G401 (cell line): ENCODE measurements around the gene ZDHHC18. TPM values are rescaled to one million over a fixed set of nuclear protein-coding genes. Genes with fewer than 3 reads are reported as not detected.
"Not testable (repeated sequence)": the region's sequence is repeated elsewhere in the genome, so short reads cannot be mapped to it uniquely, and the experiment has no call there.

Experiments used
- DNase-seq: peaks from one replicate; pipeline ENCODE4 v3.0.0-alpha.2; 2015; ENCODE audit warnings: low spot score
- in situ Hi-C: cut with HindIII; loops from 2 replicates; pipeline ENCODE4 v1.10.0; 2016; ENCODE audit warnings: low sequenced_read_pairs, mixed read lengths
- total RNA-seq: library from RNA; depleted of rRNA; stranded (reverse); fragments of >200 nt; shearing (Covaris generic); gene quantifications from 2 replicates; pipeline ENCODE4 v1.2.3, GENCODE V29; 2014

ZDHHC18 gene
- total RNA-seq, 1 experiment from 2014 or later, result 43.5 TPM

DNA sequence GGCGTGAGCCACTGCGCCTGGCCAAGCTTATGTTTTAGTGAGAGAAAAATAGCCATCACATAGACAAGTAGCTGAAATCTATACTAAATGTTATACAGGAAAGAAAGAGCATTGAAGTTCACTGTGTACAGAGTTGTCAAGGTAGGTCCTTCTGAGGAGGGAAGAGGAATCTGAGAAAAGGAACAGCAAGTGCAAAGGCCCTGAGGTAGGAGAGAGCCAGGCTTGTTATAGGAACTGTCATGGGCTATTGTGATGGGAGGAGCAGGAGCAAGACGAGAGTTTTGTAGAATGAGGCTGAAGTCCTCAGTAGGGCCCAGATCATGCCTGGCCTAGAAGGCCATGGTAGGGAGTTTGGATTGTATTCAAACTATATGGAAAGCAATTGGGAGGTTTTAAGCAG, 4.6 kb downstream of the ZDHHC18 start:
- in situ Hi-C loops, result no loop called here
- DNase-seq, result no peak

DNA sequence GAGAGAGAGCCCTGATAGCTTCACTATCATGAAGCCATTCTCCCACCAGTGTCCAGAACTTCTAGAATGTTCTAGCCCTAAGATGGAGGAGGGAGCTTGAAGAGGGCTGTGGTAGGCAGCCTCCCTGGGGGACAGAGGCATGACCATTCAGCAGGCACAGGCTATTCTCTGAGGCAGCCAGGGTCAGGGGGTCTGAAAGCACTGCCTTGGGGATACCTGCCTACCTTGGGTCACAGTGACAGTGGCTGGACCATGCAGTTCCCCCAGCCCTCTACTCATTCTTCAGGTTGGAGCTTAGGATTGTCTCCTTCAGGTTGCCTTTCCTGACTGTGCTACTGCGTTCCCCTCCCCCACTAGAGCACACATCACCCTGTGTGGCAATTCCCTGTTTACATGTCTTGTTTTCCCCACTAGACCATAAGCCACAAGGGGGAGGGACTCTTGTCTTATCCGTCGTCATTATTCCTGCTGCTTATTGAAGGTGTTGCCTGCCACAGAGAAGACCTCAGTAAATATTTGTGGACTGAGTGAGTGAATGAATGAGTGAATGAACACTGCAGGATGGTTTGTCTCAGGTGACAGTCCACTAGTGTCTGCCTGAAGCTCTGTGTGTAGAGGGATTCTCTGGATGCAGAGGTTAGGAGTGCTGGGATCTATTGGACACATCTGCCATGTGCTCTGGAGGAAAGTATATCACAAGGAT, 5.2 kb downstream of the ZDHHC18 start:
- DNase-seq, result no peak
- in situ Hi-C loops, result no loop called here

DNA sequence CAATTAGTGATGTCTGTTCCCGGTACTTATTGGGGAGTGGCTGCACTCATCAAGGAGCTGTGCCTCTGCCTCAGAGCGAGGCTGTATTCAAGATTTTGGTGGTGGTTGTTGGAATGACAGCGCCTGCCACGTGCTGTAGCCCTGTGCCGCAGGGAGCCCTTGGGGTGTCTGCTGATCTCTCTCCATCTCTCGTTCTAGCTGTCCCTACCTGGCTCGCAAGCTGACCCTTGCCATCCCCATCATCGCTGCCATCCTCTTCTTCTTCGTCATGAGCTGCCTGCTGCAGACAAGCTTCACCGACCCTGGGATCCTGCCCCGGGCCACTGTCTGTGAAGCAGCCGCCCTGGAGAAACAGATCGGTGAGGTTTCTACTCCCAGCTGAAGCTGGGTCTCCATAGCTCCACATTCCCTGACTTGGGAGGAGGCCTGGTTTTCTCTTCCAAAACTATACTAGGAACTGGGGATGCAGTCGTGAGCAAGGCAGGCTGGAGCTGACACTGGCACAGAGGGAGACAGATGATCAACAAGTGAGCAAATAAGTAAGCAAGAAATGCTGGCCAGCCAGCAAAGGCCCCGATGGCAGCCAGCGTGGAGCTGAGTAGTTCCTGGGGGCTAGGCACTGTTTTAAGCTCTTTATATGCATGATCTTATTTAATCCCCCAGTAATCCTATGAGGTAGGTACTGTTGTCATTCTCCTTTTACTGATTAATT, 5.9 kb downstream of the ZDHHC18 start:
- no peak for DNase-seq
- in situ Hi-C loops, result no loop called here

DNA sequence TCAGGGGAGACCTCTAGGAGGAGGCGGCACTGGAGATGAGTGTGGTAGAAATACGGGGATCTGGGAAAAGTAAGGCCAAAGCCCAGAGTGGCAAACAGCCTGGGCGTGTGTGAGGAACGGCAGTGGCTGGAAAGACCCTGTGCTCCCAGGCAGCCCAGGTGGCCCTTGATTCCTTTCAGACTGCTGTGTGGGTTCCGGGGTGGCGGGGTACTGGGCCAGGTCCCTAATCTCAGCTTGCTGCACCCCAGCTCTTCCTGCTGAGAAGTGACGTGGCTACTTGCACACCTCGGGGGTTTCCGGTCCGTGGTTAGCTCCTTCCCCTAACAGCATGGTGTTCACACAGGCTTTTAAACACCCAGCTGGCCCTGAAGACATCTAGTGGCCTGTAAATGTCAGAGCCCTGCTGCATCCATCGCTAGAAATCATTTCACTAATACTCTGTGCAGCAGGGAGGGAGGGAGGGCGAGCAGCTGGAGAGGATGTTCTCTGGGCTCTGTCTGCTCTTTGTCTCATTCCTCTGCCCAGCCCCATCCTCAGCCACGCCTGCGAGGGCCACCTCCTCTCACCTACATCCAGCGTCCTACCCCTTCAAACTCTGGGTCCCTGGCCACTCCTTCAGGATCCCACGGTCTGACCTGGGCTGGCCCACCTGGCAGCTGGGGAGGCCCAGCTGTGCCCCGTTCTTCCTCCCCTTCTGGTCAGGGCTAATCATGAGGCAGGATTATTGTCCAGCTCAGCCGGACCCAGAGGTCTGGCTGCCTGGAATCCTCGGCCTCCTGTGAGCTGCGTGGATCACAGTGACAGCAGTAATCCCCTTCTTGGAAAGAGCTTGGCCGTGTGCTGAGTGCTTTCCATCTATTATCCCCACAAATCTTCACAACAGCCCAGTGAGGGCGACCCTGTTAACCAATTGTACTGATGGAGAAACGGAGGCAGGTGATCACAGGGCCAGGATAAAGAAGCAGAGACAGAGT, 7.2 kb downstream of the ZDHHC18 start:
- in situ Hi-C loops, result no loop called here
- DNase-seq, result no peak

DNA sequence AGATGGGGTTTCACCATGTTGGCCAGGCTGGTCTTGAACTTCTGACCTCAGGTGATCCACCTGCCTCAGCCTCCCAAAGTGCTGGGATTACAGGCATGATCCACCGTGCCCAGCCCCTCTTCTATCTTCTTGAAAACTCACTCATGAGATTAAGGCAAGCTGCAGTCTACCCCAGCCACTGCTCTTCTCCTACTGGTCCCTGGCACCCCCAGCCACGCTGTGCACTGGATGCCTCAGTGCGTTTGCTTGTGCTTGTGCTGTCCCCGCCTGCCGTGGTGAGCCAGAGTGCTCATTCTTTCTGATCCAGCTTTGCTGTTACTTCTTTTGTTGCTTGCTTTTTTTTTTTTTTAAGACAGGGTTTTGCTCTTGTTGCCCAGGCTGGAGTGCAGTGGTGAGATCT, 11.2 kb downstream of the ZDHHC18 start:
- in situ Hi-C loops, DNase-seq: not testable (repeated sequence)

DNA sequence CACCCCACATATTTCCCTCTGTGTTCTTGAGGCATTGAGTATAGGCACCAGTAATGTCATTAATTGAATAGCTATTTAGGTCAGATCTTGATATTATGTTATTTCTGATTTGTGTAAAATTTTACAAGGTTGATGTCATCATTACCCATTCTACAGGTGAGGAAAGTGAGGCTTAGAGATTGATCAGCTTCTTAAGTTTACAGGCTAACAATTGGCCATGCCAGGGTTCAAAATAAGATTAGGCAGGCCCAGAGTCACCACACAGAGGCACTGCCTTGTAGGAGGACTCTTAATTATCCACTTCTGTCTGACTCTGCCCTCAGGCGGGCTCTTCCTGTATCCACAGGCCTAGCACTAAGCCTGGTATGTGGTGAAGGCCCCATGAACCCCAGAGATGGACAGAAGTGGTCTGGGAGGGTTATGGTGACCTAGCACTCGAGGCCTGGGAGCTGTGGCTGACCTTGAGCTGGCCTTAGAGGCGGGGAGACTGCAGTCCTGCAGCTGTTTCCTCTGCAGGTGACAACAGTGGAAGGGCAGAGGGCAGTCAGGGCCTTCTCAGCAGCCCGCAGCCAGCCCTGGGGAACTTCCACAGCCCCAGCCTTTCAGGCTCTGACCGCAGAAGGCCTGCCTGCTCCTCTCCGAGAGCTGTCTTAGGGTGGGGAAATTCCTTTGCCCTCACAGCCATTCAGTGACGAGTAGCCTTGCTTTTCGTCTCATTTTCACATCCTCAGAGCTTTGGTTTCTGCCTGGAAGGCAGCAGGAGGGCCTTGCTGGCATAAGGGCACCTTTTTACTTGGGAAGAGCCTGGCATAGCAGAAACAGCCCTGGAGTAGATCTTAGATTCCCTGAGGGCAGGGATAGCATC, 12.2 kb downstream of the ZDHHC18 start:
- in situ Hi-C loops, result no loop called here
- DNase-seq, result no peak

DNA sequence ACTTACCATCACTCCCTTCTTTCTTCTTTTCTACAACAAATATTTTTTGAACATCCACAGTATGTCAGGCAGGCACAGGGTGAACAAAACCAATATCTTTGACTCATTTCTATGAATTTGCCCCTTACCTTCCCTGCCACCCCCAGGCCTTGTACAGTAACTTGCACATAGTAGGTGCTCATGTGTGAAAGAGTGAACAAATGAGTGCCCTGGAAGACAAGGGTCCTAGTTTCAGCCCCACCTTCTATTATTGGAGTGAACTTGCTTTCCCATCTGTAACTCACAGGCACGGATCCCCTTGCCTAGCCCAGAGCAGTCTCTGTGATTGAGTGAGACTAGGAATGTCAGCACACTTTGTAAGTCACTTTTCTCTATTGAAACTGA, 12.8 kb downstream of the ZDHHC18 start:
- in situ Hi-C loops, result no loop called here
- DNase-seq, result no peak

DNA sequence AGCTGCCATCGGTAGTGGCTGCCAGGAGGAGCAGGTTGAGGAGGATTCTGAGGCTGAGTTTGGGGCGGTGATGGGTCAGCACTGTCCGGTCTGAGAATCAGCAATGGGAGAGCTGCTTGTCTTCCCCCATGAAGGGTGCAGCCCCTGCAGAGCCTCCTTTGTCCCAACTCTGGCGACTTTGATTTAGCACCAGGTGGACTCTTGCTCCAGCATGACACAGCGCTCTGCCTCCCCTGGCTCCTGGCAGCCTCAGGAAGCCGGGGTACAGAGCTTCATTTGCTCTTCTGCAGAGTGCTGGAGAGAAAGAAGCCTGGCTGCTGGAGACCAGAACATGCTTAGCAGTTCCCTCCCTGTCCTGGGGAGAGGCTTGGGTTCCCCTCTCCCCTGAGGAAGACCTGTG, 13.3 kb downstream of the ZDHHC18 start:
- no peak for DNase-seq
- in situ Hi-C loops, result no loop called here

DNA sequence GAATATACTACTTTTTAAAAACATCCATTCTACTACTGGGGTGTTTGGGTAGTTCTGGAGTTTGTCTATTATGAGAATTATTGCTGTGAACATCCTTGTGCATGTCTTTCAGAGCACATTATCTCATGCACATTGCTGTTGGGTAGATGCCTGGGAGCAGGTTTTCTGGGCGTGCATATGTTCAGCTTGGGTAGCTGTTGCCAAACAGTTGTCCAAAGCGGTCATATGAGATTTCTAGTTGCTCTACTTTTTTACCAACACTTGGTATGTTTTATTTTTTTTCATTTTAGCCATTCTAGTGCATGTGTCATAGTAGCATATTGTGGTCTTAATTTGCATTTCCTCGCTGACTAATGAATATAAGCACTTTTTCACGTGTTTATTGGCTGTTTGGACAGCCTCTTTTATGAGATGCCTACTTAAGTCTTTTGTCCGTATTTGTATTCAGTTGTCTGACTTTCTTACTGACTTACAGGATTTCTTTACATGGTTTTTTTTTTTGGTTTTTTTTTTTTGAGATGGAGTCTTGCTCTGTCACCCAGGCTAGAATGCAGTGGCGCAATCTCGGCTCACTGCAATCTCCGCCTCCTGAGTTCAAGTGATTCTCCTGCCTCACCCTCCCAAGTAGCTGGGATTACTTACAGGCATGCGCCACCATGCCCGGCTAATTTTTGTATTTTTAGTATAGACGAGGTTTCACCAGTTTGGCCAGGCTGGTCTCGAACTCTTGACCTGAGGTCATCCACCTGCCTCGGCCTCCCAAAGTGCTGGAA, 18.1 kb downstream of the ZDHHC18 start:
- in situ Hi-C loops, result no loop called here

DNA sequence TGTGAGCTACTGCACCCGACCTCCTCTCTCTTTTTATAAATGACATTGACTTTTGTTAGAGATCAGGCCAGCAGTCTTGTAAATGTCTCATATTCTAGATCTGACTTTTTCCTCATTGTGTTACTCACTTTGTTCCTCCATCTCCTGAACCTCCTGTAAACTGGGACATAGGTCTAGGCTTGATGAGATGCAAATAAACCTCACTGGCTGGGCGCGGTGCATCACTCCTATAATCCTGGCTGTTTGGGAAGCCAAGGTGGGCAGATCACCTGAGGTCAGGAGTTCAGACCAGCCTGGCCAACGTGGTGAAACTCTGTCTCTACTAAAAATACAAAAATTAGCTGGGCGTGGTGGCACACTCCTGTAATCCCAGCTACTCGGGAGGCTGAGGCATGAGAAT, 21.3 kb downstream of the ZDHHC18 start:
- in situ Hi-C loops, DNase-seq: not testable (repeated sequence)

More for the DNA sequence above, 18.1 kb downstream of the ZDHHC18 start:
- peak; percentile 69 for DNase-seq

DNA sequence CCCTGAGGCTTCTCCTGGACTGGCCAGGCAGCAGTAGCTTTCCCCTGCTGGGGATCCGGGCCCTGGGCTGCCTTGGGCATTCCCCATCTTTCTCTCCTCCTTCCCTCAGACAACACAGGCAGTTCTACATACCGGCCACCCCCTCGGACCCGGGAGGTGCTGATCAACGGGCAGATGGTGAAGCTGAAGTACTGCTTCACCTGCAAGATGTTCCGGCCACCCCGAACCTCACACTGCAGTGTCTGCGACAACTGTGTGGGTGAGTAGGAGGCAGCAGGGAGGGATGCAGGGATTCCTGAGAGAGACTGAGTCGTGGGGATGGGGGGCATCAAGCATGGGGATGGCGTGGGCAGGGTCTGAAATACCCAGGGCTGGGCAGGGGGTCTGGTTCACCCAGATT, 22.0 kb downstream of the ZDHHC18 start:
- in situ Hi-C loops, result no loop called here
- no peak for DNase-seq

DNA sequence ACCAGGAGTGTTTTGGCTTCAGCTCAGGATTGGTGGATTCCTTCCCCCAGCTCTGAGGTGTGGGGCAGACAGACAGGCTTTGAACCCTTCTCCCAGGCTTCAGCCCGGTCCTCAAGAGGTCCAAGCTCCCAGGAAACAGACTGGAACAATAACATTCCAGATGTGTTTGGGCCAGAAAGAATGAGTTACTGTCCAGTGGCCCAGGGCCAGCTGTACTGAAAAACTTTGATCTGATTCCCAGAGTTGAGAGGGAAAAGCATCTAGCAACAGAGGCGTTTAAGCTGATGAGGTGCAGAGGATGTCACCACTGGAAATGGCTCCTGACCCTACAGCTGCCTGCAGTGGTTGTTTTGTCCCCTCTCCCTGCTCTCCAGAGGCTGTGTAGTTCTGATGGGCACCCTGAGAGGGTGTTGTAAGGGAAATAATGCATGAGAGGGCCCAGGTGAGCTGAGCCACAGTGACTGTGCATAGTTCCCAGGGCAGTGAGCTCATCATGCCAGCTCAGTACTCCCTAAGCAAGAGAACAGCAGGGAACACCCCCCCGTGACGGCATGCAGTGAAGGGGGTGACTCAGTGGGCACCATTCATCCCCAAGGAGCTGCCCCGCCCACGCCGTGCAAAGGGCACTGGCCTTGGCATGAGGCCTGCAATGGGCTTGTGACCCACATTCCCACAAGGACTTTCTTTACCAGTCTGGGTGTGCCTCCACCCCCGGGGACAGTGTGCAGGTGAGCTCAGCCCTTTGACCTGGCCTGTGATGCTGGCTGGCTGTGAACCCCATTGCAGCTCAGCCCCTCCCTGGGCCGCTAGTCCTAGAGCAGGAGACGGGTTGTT, 22.7 kb downstream of the ZDHHC18 start:
- in situ Hi-C loops, result no loop called here
- no peak for DNase-seq

DNA sequence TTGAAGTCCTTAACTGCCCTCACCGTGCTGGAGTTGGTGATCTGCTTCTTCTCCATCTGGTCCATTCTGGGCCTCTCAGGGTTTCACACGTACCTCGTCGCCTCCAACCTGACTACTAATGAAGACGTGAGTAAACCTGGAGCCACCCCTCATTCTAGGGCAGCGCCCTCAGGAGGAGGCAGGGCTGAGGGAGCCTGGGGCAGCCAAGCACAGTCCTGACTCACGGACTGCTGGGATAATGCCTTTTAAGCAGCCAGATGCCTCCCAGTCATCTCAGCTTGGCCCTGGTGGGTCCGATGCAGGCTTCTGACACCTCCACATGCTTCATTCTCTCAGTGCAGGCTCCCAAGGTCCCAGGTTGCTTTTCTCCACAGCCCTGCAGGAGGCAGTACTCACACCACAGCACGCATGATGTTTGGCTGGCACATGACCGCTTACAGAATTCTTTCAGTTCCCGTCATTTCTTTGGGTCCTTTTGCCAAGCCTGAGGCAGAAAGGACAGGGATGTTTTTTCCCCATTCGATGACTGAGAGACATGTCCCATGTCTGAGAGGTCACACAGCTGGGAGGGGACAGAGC, 24.7 kb downstream of the ZDHHC18 start:
- in situ Hi-C loops, result no loop called here
- no peak for DNase-seq

DNA sequence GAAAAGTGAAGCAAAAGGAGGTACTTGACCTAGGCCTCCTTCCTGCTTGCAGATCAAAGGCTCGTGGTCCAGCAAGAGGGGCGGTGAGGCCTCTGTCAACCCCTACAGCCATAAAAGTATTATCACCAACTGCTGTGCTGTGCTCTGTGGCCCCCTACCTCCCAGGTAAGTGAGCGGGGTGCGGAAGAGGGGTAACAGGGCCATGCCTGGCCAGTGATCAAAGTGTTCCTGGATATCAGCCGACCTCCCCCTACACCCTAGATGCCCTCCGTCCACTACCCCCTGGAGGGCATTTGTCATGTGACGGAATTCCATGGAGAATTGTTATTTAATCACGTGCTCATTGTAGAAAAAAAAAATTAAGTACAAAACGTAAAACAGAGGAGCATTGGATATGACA, 26.2 kb downstream of the ZDHHC18 start:
- no peak for DNase-seq
- in situ Hi-C loops, result no loop called here

DNA sequence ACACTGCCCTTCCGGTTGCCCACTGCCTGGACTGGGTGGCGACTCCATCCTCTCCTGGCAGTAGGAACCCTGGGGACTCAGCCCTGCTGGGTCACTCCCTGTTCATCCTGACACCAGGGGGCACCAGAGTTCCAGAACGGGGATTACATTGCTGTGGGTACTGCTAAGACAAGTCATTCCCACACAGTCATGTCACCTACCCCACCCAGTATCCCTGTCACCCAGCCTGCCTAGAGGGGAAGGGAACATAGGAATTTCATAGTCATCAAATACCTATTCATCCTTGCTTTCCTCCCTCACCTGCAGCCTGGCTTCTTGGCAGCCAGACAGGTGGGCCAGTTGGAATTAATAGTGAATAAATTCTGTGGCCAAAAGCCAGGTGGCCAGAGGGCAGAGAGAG, 26.7 kb downstream of the ZDHHC18 start:
- peak; percentile 64 for DNase-seq
- in situ Hi-C loops, result no loop called here

DNA sequence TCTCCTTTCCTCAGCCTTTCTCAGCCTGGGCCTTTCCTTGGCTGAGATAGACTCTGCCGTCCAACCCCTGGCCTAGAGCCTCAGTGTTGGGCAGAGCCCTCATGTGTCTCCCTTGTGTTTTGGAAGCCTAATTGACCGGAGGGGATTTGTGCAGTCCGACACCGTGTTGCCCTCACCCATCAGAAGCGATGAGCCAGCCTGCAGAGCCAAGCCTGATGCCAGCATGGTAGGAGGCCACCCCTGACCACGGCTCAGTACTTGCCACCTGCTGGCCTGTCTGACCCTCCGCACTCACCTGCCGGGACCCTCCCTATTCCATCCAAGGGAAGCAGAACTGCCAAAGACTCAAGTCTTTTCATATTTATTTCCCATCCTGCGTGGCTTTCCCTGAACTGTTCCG, 27.1 kb downstream of the ZDHHC18 start:
- DNase-seq, result no peak
- in situ Hi-C loops, result no loop called here

DNA sequence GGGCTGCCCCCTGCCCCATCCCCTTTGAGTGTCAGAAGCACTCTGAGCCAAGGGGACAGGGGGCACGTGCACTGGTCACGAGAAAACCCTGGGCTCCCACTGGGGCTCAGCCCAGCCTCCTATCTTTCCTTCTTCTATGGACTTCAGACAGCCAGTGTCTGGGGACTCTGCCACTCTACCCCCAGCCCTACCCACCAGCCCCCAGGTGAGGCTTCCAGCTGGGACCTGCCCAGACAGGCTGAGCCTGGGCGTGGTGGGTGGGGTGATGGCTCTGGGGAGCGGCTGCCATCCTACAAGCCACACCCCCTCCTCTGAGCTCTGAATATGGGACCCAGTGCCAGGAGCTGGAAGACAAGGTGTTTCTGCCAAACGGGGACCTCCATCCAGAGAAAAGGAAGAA, 28.4 kb downstream of the ZDHHC18 start:
- no peak for DNase-seq
- in situ Hi-C loops, result no loop called here
